Smooth muscle cell (in vitro differentiated cells): ENCODE measurements around the gene NUDT2. TPM values are rescaled to one million over a fixed set of nuclear protein-coding genes. Genes with fewer than 3 reads are reported as not detected.
"Not testable (repeated sequence)": the region's sequence is repeated elsewhere in the genome, so short reads cannot be mapped to it uniquely, and the experiment has no call there.

Experiments used
- DNase-seq: peaks from one replicate; lab custom pipeline; 2025; ENCODE audit not compliant: unreplicated experiment; lab: John Stamatoyannopoulos, UW
- H2AFZ ChIP-seq: fragments of 200-600 bp; sonication (generic); 2 replicates; pipeline ENCODE4 v1.6.0; 2016; ENCODE audit warnings: antibody characterized with exemption, low read depth, mild to moderate bottlenecking
- H3F3A ChIP-seq: fragments of 200-600 bp; sonication (generic); 2 replicates; pipeline ENCODE4 v1.6.0; 2017; ENCODE audit warnings: antibody characterized with exemption, low read depth
- H3K27ac ChIP-seq: fragments of 200-600 bp; sonication (generic); 2 replicates; pipeline ENCODE4 v1.5.1; 2016; ENCODE audit warnings: low read depth, mild to moderate bottlenecking
- H3K27me3 ChIP-seq: fragments of 200-600 bp; sonication (generic); 2 replicates; pipeline ENCODE4 v1.6.1; 2016; ENCODE audit warnings: low read depth, mild to moderate bottlenecking
- H3K36me3 ChIP-seq: fragments of 200-600 bp; sonication (generic); 2 replicates; pipeline ENCODE4 v1.5.1; 2016; ENCODE audit warnings: low read depth
- H3K4me1 ChIP-seq: fragments of 200-600 bp; sonication (generic); 2 replicates; pipeline ENCODE4 v1.5.1; 2016; ENCODE audit warnings: low read depth
- H3K4me2 ChIP-seq: fragments of 200-600 bp; sonication (generic); 2 replicates; pipeline ENCODE4 v1.6.0; 2016; ENCODE audit warnings: mild to moderate bottlenecking
- H3K4me3 ChIP-seq: fragments of 200-600 bp; sonication (generic); 2 replicates; pipeline ENCODE4 v1.5.1; 2016; ENCODE audit warnings: mild to moderate bottlenecking
- H3K79me2 ChIP-seq: fragments of 200-600 bp; sonication (generic); 2 replicates; pipeline ENCODE4 v1.6.0; 2016; ENCODE audit warnings: low read depth, mild to moderate bottlenecking
- H3K9ac ChIP-seq: fragments of 200-600 bp; sonication (generic); 2 replicates; pipeline ENCODE4 v1.6.0; 2016; ENCODE audit warnings: low read depth
- H3K9me3 ChIP-seq: fragments of 200-600 bp; sonication (generic); replicated peaks from 2 replicates; pipeline ENCODE4 v1.5.1; 2016; ENCODE audit warnings: low read depth
- H4K20me1 ChIP-seq: fragments of 200-600 bp; sonication (generic); 2 replicates; pipeline ENCODE4 v1.6.0; 2016; ENCODE audit warnings: low read depth
- CTCF ChIP-seq: fragments of 200-600 bp; sonication (generic); IDR thresholded peaks from 2 replicates; pipeline ENCODE4 v1.5.1; 2017; ENCODE audit warnings: borderline replicate concordance, mild to moderate bottlenecking, antibody characterized with exemption; ENCODE audit not compliant: insufficient read depth, poor library complexity, severe bottlenecking
- WGBS: methylation state at CpG from one replicate; pipeline ENCODE4 v1.1.7; 2016; ENCODE audit warnings: low lambda C conversion rate; 5-methylcytosine and 5-hydroxymethylcytosine counted together
- polyA plus RNA-seq: library from polyadenylated mRNA; unstranded; fragments of >200 nt; fragmentation: Nextera tagmentation; extraction: Ambion mirVana; gene quantifications from 2 replicates; pipeline ENCODE4 v1.2.1, GENCODE V29; 2016
- total RNA-seq: library from RNA; depleted of rRNA; stranded (reverse); fragments of >200 nt; gene quantifications from 2 replicates; pipeline ENCODE4 v1.2.3, GENCODE V29; 2014

The NUDT2 gene
- total and polyA plus RNA-seq, 2 experiments from 2014 or later = 28.1 to 36.1 TPM

DNA sequence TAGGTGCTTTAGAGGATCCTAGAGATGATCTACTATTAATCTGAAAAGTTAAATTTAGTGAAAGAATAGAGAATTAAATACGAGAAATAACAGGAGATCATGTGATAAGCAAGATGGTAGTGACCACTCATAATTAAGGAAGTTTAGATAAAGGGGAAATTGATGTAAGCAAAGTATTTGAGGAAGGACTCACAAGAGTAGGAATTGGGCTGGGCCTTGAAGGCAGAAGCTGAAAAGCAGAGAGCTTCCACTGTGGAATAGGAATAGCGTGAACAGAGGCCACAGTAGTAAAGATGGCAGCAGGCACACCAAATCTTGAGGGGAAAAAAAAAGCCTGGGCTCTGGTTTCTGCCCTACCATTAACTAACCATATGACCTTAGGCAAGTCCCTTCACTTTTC lies 38.3 kb upstream of the NUDT2 start:
- 99% methylated on average over 2 of the region's 2 CpGs for WGBS
- Histone ChIP-seq H3F3A (no peaks in the 10 kb centered on the region), H3K79me2 (no peaks in the 10 kb centered on the region), H3K27me3 (no peaks in the 10 kb centered on the region), H4K20me1 (no peaks in the 10 kb centered on the region), H3K9me3 (no peaks in the 10 kb centered on the region), H3K27ac (no peak overlapping the region), H3K36me3 (no peaks in the 10 kb centered on the region), H3K4me2 (no peak overlapping the region), H3K4me3 (no peak overlapping the region), H3K4me1 (peaks cover 8% of the 10 kb centered on the region), H2AFZ (no peak overlapping the region), H3K9ac (no peak overlapping the region)
- DNase-seq = no peak
- TF ChIP-seq CTCF = no peak

DNA sequence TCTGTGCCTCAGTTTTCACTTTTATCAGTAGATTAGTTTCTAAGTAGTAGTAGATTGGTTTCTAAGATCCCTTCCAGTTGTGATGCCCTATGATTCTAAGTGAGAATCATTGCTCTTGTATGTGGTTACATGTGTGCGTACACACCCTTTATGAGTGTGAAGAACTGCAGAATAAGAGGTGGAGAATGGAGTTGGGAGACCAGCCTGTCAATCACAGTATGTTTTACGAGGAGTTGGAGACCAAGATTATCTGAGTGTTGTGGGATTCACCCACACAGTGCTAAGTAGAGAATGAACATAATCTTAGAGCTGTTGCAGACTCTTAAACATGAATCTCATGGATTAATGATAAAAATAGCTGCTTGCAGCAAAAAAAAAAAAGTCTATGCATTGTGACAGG lies 37.9 kb upstream of the NUDT2 start:
- DNase-seq = no peak
- H3K27me3 ChIP-seq = no peaks in the 10 kb centered on the region
- H2AFZ ChIP-seq = no peak overlapping the region
- no peak overlapping the region for H3K9ac ChIP-seq
- WGBS = 75% methylated on average over 2 of the region's 2 CpGs
- TF ChIP-seq CTCF = no peak
- no peaks in the 10 kb centered on the region for H3K9me3 ChIP-seq
- H3K27ac ChIP-seq = no peak overlapping the region
- H3K4me2 ChIP-seq = no peak overlapping the region
- H3K4me1 ChIP-seq = peaks cover 8% of the 10 kb centered on the region
- no peaks in the 10 kb centered on the region for H3K79me2 ChIP-seq
- no peak overlapping the region for H3K4me3 ChIP-seq
- H4K20me1 ChIP-seq = no peaks in the 10 kb centered on the region
- H3F3A ChIP-seq = no peaks in the 10 kb centered on the region
- no peaks in the 10 kb centered on the region for H3K36me3 ChIP-seq

GRCh38 chr9:34292552-34292951 lies 36.8 kb upstream of the NUDT2 start:
- no peaks in the 10 kb centered on the region for H4K20me1 ChIP-seq
- H3K27ac ChIP-seq = no peak overlapping the region
- peaks cover 8% of the 10 kb centered on the region for H3K4me1 ChIP-seq
- no peaks in the 10 kb centered on the region for H3K36me3 ChIP-seq
- TF ChIP-seq CTCF = no peak
- WGBS = 49% methylated on average over 2 of the region's 2 CpGs
- DNase-seq = no peak
- H3K27me3 ChIP-seq = no peaks in the 10 kb centered on the region
- no peaks in the 10 kb centered on the region for H3K79me2 ChIP-seq
- H3K4me3 ChIP-seq = no peak overlapping the region
- no peaks in the 10 kb centered on the region for H3K9me3 ChIP-seq
- no peak overlapping the region for H3K9ac ChIP-seq
- no peaks in the 10 kb centered on the region for H3F3A ChIP-seq
- H2AFZ ChIP-seq = no peak overlapping the region
- H3K4me2 ChIP-seq = no peak overlapping the region

GRCh38 chr9:34301064-34301463 lies 28.3 kb upstream of the NUDT2 start:
- H3K4me2 ChIP-seq, H3K79me2 ChIP-seq, H3K27me3 ChIP-seq, H3K9me3 ChIP-seq, H2AFZ ChIP-seq, H3K4me3 ChIP-seq, H3K4me1 ChIP-seq, DNase-seq, H4K20me1 ChIP-seq, H3F3A ChIP-seq, H3K9ac ChIP-seq, H3K27ac ChIP-seq, H3K36me3 ChIP-seq: not testable (repeated sequence)
- WGBS = 96% methylated on average over 7 of the region's 7 CpGs

DNA sequence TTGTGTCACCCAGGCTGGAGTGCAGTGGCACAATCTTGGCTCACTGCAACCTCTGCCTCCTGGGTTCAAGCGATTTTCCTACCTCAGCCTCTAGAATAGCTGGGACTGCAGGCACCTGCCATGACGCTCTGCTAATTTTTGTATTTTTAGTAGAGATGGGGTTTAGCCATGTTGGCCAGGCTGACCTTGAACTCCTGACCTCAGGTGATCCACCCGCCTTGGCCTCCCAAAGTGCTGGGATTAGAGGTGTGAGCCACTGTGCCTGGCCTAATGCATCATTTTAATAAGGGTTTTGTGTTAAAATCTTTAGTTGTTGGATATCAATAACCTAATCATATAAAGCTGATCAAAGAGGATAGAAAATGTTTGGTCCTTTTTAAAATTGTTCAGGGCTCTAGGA lies 21.1 kb upstream of the NUDT2 start:
- not testable (repeated sequence) for H3K27me3 ChIP-seq, H2AFZ ChIP-seq, H3K79me2 ChIP-seq, H3K36me3 ChIP-seq, H4K20me1 ChIP-seq, H3K4me3 ChIP-seq, H3K4me2 ChIP-seq, H3K9ac ChIP-seq, H3K9me3 ChIP-seq, H3K27ac ChIP-seq, DNase-seq, H3K4me1 ChIP-seq, H3F3A ChIP-seq
- WGBS = 100% methylated on average over 3 of the region's 3 CpGs
